Limb (tissue), 2 donors: ENCODE results near the gene KRTAP4-12.
"Not testable (repeated sequence)": the region's sequence is repeated elsewhere in the genome, so short reads cannot be mapped to it uniquely, and the experiment has no call there.

Experiments
- DNase-seq, 2 donors: peaks; one replicate each; pipeline ENCODE4 v3.0.0-alpha.2; 2016; ENCODE audit errors: extremely low spot score in 2 of 2

The KRTAP4-12 gene

DNA sequence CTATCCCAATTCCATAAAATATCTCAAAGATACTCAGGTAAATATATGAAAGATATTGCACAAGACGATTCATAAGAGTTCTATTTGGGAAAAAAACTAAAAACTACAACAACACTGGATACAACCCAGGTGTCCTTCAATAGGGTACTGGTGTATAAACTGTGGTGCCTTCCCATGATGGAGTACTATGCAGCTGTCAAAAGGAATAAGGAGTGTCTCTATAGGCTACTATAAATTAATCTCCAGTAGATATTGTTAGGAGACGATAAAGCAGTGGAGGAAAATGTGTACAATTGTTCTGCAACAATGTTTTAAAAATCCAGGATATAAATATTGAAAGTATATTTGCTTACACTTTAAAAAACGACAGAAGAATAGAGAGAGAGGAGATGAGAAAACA, 2.4 kb upstream of the KRTAP4-12 start:
- DNase-seq = no peak

DNA sequence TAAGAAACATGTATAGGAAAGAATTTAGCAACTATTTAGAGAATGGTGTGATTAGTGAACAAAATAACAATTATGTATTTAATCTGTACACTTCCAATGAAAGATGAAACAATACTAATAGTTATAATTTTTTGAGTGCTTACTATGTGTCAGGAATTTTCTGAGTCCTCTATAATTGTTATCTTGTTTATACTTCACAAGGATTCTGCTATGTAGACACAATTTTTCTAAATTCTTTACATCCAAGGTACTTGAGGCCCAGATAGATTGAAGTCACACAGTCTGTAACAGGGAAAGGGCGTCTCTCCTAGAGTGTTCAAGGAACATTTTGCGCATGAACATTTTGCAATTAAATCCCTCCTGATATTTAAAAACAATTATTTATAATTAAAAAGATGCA, 1.1 kb upstream of the KRTAP4-12 start:
- no peak for DNase-seq

DNA sequence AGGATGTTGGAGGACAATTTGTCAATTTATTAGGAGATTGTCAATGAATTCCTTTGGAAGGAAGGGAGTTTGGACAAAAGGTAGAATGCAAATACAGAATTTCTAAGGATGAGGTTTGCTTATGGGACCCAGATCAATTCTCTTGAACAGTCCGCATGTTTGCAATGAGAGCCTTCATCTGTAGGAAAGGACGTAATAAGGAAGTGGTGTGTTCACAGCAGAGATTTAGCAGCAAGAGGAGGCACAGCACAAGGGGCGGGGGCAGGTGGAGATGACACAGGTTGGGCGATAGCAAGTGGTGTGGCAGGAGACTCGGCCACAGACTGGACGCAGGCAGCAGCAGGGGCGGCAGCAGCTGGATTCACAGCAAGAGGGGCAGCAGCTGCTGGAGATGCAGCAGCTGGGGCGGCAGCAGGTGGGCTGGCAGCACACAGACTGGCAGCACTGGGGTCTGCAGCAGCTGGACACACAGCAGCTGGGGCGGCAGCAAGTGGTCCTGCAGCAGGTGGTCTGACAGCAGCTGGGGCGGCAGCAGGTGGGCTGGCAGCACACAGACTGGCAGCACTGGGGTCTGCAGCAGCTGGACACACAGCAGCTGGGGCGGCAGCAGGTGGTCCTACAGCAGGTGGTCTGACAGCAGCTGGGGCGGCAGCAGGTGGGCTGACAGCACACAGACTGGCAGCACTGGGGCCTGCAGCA, 541 bp downstream of the KRTAP4-12 start:
- not testable (repeated sequence) for DNase-seq

DNA sequence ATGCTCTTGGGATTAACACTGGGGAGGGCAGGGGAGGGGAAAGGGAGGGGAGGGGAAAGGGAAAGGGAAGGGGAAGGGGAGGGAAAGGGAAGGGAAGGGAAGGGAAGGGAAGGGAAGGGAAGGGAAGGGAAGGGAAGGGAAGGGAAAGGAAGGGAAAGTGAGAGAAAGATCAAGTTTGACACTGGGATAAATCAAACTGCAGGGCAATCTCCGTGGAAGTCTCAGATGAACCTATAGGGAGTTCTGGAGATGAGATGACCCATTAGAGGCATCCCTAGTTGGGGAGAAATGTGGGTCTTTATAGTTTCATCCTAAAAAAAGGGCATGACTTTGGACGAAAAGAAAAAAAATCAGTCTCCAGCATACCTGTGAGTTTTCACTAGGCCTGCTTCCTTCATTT, 2.2 kb downstream of the KRTAP4-12 start:
- DNase-seq = no peak

GRCh38 chr17:41119696-41120690, 4.0 kb downstream of the KRTAP4-12 start:
- DNase-seq = not testable (repeated sequence)

DNA sequence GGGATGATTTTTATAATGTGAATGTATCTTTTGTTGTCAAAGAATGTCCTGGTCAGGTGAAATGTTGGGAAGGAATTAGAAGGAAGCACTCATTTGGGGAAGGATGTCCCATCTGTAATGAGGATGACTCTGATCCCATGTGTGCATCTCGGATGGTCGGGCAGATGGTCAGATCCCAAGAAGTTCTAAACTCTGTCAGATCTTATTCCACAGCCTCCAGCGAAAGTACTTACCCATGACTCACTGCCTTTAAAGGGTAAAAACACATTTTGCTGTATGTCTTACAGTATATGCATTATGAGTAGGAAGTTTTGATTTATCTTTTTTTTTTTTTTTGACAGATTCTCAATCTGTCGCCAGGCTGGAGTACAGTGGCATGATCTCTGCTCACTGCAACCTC, 5.3 kb downstream of the KRTAP4-12 start:
- DNase-seq = no peak

GRCh38 chr17:41117846-41118386, 6.1 kb downstream of the KRTAP4-12 start, which contains the start of gene KRTAP4-11:
TSS of gene KRTAP4-11 (minus strand) at chr17:41118373. CDS start at chr17:41118315, 58 bp downstream.
- DNase-seq = not testable (repeated sequence)

- no peak for DNase-seq
Observed at GRCh38 chr17:41116297-41116696, 7.7 kb downstream of the KRTAP4-12 start.

DNA sequence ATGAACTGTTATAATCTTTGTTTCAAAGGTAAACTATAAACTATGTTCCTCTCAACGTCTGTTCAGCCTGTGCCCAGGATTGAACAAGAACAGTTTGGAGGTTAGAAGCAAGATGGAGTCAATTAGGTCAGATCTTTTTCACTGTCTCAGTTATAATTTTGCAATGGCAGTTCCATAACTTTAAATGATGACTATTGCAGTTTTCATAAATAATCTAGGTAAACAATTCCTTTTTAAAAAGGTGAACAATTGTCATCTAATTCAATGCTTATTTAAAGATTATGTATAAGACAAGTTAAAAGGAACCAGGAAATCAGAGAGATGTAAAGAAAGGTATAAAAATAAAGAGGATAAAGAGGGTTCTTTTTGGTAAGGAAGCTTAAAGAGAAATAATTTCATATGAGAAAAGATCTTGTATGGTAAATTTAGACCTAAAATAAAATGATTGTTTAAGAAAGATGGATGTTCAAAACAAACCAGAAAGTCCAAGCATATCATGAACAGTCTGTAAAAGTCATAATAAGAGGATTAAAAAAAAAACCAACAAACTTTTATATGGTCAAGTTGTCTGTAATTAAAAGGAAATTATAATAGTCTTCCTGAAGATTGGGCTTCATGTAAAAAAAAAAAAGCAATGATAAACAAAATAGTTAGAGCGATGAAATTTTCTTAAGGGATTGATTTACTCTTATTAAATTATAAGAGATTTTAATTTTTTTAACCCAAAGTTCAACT, 12.7 kb downstream of the KRTAP4-12 start:
- DNase-seq = no peak

- DNase-seq = not testable (repeated sequence)
Observed at GRCh38 chr17:41108728-41109386, 15.1 kb downstream of the KRTAP4-12 start.

DNA sequence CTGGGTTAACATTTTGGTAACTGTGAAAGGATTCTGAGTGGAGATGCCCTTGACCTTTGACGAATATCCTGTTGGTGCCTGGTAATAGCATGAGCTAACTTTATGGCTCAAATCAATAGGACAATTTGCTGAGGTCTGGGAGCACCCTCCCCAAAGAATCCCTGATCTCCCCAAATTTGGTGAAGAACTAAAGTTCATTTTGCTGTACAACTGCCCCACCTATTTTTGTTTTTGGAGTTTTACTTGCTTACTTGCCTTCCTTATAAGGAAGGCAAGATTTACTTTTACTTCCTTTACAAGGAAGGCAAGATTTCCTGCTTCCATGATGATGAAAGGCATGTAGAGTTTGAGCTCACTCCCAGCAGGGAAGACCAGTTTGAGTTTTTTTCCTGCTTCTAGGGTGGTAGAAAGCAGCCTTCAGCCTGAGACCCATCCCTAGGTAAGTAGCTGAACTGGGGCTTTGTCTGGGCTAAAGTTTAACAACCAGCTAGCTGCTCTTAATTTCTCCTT, 16.0 kb downstream of the KRTAP4-12 start:
- DNase-seq = no peak

GRCh38 chr17:41105347-41105746, 18.6 kb downstream of the KRTAP4-12 start, which contains the start of gene KRTAP4-9:
TSS of gene KRTAP4-9 (plus strand) at chr17:41105389. CDS start at chr17:41105389, 0 bp downstream.
- DNase-seq = not testable (repeated sequence)

DNA sequence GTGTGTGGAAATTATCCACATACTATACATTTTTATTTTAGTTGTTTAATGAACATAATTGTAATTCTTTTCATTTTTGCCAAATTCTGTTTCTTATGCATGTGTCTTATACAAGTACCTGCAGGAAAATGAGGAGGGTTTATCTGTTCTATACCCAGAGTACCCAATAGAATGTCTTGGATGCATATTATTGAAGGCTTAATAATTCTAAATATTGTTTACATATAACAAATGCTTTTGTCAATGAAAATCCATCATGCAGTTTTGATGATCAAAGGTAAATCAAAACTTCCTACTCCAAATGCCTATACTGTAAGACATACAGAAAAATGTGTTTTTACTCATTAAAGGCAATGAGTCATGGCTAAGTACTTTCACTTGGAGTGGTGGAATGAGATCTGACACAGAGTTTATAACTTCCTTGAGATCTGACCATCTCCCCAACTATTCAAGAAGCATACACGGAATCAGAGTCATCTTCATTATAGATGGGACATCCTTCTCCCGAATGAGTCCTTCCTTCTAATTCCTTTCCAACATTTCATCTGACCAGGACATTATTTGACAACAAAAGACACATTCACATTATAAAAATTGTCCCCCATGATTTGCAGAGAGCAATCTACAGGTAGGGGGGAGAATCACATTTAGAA, 19.5 kb downstream of the KRTAP4-12 start:
- not testable (repeated sequence) for DNase-seq

- no peak for DNase-seq
Observed at GRCh38 chr17:41103896-41104295, 20.1 kb downstream of the KRTAP4-12 start.

DNA sequence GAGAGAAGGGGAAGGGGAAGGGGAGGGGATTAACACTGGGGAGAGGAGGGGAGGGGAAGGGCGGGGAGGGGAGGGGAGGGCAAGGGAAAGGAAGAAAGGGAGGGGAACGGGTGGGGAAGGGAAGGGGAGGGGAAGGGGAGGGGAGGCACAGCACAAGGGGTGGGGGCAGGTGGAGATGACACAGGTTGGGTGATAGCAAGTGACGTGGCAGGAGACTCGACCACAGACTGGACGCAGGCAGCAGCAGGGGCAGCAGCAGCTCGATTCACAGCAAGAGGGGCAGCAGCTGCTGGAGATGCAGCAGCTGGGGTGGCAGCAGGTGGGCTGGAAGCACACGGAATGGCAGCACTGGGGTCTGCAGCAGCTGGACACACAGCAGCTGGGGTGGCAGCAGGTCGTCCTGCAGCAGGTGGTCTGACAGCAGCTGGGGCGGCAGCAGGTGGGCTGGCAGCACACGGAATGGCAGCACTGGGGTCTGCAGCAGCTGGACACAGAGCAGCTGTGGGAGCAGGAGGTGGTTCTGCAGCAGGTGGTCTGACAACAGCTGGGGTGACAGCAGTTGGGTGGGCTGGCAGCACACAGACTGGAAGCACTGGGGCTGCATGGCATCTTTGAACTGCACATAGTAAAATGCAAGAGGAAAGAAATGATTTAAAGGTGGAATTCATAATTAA, 22.3 kb downstream of the KRTAP4-12 start, which contains the start of gene KRTAP4-16:
TSS of gene KRTAP4-16 (minus strand) at position 624 of the 674 bp plus-strand sequence. CDS start at position 624, 0 bp downstream.
- DNase-seq = no peak

DNA sequence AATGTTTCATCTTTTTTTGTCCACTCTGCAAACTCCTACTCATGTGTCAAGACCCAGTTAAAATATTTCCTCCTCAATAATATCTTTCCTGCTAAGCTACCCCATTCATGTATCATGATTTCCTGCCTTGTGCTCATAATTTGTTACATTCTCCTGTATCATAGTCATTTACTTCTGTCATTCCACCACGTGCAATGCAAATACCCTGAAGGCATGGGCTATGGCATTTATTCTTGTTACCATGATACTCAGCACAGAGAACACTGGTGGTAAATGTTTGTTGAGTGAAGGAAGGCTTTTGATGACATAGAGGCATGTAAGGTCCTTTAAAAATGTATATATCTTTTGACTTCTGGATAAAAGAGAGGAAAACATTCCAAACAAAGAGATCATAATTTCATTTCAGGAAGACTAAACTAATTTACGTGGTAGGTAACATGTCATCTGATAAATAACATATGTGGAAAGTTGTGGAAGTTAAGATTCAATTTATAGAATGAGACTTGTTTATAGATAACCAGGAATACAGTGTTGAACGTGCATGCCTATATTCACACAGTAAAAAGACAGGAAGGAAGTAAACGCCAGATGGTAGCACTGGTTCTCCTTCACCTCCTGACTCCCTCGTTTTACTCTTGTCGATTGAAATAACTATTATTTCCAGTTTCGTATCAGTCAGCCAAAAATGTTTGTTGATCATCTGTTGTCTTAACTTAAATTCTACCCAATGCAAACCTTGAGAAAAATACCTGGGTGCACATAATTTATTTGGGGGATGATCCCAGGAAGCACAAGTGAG, 24.1 kb downstream of the KRTAP4-12 start:
- not testable (repeated sequence) for DNase-seq

DNA sequence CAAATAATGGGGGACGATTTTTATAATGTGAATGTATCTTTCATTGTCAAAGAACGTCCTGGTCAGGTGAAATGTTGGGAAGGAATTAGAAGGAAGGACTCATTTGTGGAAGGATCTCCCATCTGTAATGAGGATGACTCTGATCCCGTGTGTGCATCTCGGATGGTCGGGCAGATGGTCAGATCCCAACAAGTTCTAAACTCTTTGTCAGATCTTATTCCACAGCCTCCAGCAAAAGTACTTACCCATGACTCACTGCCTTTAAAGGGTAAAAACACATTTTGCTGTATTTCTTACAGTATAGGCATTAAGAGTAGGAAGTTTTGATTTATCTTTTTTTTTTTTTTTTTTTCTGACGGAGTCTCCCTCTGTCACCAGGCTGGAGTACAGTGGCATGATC, 25.5 kb downstream of the KRTAP4-12 start:
- DNase-seq = no peak

- DNase-seq = no peak
Observed at GRCh38 chr17:41098042-41098441, 25.9 kb downstream of the KRTAP4-12 start, which contains the start of gene KRTAP4-8. TSS of gene KRTAP4-8 (minus strand) at chr17:41098142. CDS start at chr17:41098084, 58 bp downstream.
